GDM1 (cell line): ENCODE results near the gene HCCS.

ENCODE experiments used
- DNase-seq: peaks from one replicate; lab custom pipeline; 2025; lab: John Stamatoyannopoulos, UW

The HCCS gene

DNA sequence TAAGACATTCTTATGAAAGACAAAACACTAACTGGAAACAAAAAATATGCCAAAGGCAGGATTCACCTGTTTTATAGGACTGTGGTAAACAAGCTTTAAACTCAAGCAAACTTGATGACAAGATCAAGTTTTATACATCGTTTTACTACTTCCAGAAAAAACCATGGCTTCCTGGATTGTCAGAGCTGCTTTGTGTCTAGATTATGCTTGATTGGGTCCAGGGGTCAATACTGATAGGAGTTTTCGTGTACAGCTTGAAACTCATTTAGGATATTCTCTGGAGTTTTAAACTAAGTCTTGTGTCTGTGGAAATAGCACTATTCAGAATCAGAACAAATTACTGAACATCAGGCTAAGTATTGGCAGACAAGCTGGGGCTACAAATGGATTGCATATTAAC lies 13.0 kb downstream of the HCCS start:
- no peak for DNase-seq

DNA sequence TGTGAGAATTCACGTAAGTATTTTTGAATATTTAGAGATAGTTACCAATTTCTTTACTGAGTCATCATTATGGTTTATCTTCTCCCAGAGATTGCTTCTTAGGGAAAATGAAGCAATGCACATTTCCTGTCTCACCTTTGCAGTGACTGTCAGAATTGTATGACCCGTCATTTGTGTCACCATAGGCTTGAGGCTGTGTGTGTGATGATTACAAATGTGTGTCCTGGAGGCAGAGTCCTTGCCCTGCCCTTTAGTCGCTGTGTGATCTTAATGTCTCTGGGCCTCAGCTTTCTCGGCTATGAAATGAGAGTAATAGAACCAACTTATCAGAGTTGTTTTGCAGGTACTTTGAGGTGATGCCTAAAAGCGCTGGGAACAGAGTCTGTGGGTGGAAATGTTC lies 13.9 kb downstream of the HCCS start:
- no peak for DNase-seq

DNA sequence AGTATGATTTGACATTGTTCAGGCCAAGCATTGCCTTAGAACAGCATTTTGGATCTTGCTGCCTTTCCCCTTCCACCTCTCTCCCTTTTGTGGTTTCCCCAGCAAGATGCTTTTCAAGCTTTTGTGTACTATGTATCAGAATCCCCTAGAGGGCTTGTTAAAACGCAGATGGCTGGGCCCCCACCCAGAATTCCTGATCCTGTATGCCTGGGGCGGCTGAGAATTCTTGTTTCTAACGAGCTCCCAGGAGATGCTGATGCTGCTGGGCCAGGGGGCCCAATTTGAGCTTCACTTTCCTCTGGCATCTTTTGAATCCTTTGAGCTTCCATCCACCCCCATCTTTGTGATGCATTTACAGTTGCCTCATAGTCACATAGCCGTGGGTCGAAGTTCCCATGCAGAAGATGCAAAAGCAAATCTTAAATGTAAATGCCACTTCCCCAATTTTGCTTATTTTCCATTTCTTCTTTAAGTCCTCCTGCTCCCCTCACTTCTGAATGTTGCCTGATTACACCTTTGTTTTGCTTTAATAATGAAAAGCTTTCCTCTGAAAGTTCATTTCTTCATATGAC lies 18.5 kb downstream of the HCCS start:
- DNase-seq: no peak

DNA sequence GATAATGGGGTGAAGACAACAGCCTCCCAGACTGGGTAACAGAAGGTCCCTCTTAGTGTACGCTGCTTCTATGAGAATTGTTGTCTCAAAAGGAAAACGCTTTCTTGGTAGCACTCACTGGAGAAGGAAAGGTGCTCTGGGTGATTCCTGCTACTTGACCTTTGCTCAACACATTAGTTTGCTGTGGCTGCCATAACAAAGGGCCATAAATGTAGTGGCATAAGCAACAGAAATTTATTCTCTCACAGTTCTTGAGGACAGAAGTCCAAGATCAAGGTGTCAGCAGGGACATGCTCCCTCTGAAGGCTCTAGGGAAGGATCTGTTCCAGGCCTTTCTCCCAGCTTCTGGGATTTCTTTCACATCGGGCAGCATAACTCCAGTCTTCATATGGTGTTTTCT lies 19.0 kb downstream of the HCCS start:
- DNase-seq: no peak

DNA sequence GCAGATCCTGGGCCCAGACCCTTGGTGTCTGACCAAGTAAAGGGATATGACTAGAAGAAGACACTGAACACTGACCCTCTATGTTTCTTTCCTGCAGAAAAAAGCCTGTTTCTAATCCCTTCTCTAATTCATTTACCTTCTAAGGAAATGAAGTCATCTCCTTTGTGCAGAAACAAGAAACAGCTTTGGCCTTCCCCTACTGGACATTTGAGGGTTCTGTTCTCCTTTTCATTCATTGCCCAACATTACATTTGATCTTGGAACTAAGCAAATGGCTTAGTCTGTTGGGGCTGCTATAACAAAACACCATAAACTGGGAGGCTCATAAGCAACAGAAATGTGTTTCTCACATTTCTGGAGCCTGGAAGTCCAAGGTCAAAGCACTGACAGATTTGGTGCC lies 20.0 kb downstream of the HCCS start:
- DNase-seq: no peak

DNA sequence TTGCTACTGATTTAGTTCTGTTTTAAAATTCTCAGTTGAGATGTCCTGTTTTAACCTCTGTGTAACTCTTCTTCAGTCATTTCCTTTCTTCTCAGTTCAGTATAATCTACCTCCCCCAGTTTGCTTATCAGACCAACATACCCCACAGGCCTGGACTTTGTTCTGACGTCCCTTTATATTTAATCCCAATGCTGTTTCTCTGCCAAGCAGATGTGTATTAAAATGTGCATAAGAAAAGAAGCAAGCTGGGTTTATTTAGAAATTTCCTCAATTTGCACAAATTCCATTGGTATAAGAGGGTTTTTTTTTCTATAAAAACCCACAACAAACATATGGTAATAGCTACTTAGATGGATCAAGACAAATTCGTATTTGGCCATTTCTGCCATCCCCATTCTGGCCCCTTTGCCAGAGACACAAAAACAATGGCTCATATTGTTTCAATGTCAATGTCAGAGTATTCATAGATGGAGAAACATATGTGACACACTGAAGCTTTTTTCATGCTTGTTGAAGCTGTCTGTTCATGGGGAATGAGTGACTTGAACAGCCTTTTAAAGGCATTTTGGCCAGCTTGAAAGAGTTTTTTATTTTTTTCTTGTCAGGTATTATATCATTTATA lies 24.5 kb downstream of the HCCS start:
- DNase-seq: no peak

DNA sequence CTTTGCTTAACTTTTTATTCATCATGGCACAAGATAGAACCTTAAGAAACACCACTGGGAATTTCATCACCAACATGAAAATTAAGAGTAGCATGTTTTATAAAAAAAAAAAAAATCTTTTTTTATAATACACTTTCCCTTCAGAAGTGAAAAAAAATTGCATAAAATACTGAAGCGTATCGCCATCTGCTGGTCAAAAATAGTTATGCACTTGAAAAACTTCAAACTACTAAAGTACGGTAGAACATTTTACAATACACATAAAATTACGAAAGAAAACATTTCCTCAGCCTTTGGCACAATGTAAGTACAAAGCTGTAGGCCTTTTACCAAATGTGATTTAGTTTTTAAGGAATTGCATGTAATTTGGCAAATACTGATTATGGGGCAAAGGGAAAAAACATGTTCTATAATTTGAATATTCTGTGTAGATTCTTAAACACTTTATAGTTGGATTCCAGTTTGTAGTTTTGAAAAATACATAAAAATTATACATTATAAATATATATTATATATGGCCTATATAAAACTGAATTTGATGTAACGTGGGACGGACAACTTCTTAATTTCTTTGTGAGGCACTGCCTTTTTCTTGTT lies 26.5 kb downstream of the HCCS start:
- no peak for DNase-seq

DNA sequence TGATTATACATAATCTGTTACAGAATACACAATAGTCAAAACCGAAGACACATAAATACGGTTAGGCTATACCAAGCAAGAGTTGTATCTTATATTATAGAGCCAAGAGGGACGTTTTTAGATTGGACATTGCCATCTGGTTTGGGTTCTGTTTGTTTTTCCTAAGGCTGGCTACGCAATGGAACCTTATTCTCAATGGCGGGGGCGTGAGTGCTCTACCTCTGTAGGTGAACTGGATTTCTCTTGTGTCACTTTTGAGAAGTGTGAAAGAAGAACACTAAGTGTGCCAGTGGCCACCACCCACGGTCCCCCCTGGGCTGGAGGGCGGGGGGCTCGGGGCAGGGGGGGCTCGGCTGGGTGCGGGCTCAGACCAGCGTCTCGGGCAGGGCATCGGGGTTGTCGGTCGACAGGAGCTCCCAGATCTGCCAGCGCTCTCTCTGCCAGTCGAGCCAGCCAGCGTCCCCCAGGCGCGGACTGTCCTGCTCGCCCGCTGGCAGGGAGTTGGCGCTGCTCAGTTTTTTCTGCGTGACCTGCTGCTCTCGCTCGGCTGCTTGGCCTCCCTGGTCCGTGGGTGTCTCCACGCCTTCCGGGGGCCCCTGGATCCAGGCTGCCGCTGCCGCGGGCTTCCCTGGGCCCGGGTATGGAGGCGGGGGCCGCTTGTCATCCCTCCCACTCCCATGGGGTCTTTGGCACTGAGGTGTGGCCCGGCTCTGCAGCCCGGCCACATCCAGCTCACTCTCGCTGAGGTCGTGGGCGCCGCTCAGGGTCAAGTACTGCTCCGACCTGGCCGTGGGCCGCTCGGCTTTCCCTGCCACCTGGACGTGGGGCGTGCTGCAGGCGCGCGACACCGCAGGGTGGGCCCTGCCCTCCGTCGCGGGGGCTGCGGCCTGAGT lies 27.6 kb downstream of the HCCS start:
- DNase-seq: no peak

DNA sequence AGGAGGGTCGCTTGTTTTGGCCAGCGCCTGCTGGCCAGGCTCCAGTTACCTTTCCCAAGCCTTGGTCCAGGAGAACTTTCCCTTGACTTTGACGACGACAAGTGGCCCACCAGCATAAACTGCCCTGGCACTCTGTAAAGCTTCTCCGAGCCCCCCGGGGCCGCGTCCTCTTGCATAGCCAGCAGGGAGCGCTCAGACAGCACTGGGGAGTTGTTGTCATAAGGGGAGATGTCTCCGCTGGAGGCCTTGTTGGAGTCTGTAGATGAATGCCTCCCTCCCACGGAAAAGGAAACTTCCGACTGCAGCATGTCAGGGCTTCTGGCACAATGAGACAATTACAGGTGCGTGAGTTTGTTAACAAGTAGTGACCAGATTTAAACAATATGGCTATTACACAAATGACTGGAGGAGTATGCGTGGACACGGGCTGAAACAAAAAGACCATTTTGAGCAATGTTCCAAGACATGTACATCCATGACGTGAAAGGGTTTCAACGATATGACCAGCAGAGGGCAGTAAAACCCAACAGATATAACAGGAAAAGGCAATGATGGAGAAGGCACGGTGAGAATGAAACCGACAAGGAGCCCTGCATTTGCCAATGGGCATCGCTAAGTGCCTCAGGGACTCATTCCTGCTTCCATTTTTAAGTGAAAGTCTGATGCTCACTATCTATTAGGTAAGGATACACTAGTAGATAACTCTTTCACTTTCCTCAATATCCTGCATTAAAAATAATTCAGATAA lies 33.0 kb downstream of the HCCS start:
- peak; percentile 43 for DNase-seq

DNA sequence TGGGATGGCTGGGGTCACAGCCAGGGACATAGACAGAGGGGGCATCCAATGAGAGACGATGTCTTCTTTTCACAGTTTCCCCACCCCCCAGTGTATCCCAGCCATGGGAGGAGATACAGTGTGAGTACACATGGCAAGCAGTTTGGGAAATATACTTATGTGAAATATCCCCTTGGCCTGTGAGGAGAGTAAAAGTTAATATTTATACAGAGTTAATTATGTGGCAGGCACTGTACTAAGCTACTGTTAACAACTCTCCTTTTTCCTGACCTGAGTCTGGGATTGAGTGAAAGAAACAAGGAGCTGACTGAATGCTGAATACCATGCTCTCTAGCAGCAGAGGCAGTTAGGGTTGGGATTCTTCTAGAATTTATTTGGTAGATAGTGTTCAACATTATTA lies 35.3 kb downstream of the HCCS start:
- no peak for DNase-seq

DNA sequence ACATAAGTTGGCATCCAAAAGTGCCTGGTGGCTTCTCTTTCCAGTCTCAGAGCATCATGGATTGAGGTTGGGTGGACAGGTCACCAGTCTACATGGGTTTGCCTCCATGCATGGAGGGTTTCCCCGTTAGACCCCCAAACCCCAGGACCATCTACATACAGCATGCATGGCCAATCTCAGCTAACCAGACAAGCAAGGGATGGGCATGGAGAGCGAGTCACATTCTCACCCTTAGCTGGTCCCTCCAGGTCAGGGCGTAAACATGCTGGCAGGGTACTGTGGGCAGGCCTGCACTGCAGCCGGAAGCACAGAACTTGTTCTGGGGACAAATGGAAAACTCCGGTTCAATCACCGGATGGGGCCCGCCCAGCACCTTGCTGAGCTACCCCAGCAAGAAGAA lies 37.3 kb downstream of the HCCS start:
- DNase-seq: no peak

DNA sequence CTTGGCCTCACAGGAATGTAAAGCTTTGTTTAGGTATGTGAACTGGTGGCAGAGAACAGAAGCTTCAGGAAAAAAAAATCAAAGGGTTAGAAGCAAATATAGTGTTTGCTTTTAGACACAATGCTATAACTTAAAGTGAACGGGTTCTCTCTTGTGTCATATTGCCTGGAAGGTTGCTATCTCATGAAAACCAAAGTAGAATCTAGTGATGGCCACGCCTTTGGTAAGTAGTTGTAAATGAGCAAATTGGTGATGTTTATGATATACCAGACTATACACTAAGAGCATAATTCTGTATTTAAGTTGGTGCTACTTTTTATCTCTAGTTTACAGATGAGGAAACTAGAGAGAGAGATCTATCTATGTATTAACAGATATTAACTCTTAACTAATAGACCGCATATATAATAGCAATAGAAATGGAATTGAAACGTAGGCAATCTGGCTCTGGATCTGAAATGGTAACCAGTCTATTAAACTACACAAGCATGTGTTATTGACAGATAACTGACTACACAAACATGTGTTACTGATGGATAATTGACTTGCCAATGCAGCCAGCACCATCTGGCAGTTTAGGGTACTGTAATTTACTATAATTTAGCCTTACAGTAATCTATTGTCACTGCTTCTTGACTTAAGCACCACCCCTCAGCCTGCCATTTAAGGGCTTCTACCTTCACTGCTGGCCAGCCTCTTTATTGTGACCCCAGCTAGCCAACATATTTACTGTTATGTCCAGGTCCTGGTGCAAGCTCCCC lies 40.8 kb downstream of the HCCS start:
- no peak for DNase-seq

DNA sequence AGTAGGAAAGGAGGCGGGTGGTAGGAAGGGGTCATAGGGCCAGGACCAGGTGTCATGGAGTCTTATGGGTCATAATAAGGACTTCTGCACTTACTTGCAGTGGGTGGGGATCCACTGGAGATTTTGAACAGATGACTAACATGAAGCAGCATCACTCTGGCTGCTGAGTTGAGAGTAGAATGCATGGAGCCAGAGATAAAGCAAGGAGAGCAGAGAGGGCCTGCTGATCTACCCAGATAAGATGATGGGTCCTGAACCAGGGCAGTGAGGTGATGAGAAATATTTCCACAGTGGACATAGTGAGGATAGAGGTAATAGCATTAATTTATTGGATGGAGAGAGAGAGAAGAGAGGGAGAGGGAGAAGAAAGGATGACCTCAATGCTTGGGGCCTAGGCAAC lies 48.0 kb downstream of the HCCS start:
- no peak for DNase-seq

DNA sequence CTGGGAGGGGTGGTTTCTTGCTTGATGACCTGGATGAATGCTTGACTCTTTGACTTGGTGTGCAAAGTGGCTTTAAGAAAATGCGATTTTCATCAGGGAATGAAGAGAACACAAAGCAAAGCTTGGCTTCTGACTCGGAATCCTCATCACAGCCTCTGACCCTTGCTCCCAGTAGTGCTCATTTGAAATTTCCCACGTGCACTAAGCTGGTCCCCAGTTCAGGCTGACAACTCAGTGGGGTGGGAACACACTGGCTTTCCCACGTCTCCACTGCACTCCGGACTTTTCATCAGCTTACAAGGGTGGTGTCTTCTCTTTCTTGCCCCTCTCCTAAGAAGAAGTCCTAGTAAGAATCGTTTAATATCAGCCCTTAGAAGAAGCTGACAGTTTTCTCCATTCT lies 53.3 kb downstream of the HCCS start:
- DNase-seq: no peak

DNA sequence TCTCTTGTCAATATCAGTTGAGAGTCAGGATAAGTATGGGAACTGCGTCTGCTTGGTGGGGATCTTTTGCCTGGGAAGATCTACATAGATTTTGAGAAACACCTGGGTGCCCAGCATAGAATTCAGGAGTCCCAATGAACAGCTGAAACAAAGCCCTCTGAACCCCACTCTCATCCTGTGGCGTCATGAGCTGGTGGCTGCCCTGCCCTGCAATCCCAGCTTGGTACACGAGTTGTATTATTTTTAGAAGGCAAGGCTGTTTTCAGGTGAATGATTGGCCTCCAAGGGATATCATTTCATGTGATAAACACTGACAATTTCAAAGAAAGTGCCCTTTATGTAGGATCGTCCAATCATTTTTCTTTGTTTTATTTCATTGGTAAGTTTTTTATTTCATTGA lies 60.8 kb downstream of the HCCS start:
- no peak for DNase-seq

DNA sequence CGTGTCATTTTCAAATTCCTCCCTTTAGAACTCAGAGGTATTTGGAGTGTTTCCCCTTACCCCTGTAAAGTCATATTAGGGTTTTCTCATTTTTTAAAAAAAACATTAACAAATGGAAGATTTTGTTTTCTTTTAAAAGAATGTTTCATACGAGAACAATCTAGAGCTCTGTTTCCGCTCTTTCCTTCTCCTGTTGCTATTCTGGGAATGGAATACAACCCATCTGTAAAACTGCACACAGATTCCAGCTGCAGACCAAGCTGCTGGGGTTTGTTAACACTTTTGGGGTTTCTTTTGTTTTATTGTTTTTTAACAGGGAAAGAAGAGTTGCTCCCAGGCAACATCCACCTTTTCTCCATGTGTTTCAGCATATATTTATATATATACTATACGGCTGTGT lies 61.3 kb downstream of the HCCS start:
- DNase-seq: no peak
